ENCODE data around the gene ARHGAP23. TPM values are rescaled to one million over a fixed set of nuclear protein-coding genes. Genes with fewer than 3 reads are reported as not detected.

The ARHGAP23 gene
- total and polyA plus RNA-seq, 8 donors: 27.7 to 51.0 (median 39.7) TPM

DNA sequence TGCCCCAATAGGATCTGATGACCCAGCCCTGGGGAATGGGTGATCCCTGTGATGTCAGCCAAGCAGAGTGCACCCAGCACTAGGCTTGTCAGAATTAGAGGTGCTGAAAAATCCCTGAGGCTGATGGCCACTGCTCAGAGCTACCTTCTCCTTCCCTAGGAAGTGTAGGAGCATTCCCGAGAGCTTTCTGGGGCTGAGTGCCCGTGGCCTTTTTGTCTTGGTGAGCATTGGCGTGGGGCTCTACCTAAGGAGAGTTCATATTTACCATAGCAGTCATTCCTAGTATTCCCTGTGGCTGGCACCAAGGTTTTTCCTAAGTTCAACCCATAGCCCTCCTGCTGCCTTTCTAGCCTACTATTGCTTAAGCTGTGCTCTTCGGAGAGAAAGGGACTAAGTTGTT lies 22.6 kb upstream of the ARHGAP23 start:
- Histone ChIP-seq H3K4me3 (no peak overlapping the region), H3K9me3 (no peaks in the 10 kb centered on the region), H3K27ac (no peak overlapping the region), H3K4me1 (no peaks in the 10 kb centered on the region), H3K27me3 (no peaks in the 10 kb centered on the region), H3K36me3 (peaks cover 0 to 18% of the 10 kb centered on the region in 2 donors)
- DNase-seq: no peak
- TF ChIP-seq CTCF (IDR thresholded peaks at IDR 0.05): no peak
- intact Hi-C loops (cut with DNase I): no loop called here
- no peak for ATAC-seq

DNA sequence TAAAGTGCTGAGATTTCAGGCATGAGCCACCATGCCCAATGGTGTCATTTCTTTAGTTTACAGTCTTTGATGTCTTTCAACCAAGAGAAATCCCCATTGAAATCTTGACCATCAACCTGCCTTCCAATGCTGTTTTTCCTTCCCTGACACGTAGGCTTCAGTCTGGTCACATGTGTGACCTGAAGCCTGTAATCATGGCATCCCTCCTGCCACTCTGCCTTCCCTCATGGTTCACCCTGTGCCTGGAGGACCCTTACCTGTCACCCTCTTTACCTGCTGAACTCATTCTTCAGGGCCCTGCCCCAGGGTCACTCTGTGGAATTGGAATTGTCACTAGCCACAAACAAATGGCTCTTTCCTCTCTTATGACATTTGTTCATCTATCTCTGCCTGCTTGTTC lies 18.1 kb upstream of the ARHGAP23 start:
- Histone ChIP-seq H3K27me3 (peaks cover 0 to 4% of the 10 kb centered on the region in 2 donors), H3K27ac (no peak overlapping the region), H3K4me1 (peaks cover 0 to 8% of the 10 kb centered on the region in 2 donors), H3K9me3 (no peaks in the 10 kb centered on the region), H3K36me3 (no peaks in the 10 kb centered on the region), H3K4me3 (no peak overlapping the region)
- ATAC-seq: no peak
- intact Hi-C loops (cut with DNase I): loop anchor here (5.0 to 10.0 kb wide), 2 partner anchors 55 to 63 kb away; partner anchors contain the start of gene SOCS7 (in 1 of the 2)
- no peak for DNase-seq
- TF ChIP-seq CTCF (IDR thresholded peaks at IDR 0.05): no peak

DNA sequence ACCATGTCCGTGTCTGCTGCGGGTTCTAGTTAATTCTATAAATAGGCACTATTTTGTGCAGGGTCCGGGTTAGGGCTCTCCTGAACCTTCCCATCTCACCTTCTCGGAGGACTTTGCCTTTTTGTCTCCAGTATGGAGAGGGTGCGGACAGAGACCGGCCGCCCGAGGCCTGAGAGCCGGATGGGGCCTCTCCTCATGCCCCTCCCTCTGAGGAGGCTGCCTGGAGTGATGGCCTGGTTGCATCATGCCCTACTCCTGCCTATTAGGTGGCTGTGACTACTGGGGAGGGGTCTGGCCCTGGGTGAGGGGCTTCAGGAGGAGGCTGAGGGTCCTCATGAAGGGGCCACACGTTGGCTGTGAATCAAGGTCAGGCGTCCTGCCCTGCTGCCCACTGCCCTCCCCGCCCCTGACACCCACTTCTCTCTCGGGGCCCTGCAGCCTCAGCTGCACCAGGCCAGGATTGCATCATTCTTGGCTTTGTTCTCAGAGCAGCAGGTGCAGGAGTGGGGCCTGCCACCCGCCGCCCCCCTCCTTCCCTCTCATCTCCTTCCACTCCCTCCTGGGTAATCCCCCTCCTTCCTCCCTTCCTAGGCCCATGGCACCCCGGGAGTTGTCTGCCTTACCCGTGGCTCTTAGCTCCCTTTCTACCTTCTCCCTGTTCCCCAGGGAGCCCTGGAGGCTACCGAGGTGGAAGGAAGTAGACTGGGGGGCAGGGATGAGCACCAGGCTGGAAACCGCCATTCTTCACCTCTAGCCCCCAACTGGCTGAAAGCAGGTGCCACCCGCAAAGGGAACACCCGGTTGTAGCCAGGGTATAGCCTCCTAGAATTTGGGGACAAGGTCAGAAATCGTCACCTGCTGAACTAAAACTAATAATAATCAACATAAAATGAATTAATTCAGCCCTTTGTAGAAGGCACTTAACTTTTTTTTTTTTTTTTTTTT lies 12.7 kb upstream of the ARHGAP23 start:
- intact Hi-C loops (cut with DNase I): loop anchor here in 1 of 2 donors (10.0 kb wide), 1 partner anchor 61 kb away; the partner anchor contains the start of gene SOCS7
- peak; percentile 83 for ATAC-seq

DNA sequence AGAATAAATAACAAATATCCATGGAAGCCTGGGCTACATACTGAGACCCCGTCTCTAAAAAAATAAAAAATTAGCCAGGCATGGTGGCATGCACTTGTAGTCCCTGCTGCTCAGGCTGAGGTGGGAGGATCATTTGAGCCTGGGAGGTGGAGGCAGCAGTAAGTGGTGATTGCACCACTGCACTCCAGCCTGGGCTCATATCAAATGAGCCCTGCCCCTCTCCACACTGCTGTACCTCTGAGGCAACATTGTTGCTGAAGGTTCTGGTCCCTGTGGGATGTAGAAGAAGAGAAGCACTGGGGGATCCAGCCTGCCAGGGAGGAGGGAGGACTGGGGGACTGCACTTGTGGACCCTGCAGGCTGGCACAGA lies 11.4 kb upstream of the ARHGAP23 start:
- DNase-seq (peak in 1 of 4 donors; percentile 57), ATAC-seq (peak; percentile 57)
- no peak overlapping the region for H3K27ac ChIP-seq
- no peaks in the 10 kb centered on the region for H3K36me3 ChIP-seq
- peaks cover 12 to 67% of the 10 kb centered on the region in 2 donors for H3K27me3 ChIP-seq
- H3K4me3 ChIP-seq: no peak overlapping the region
- intact Hi-C loops (cut with DNase I): loop anchor here in 1 of 2 donors (10.0 kb wide), 1 partner anchor 62 kb away; the partner anchor contains the start of gene SOCS7
- H3K9me3 ChIP-seq: no peaks in the 10 kb centered on the region
- no peak for TF ChIP-seq CTCF (IDR thresholded peaks at IDR 0.05)
- H3K4me1 ChIP-seq: peaks cover 0 to 13% of the 10 kb centered on the region in 2 donors

More for the DNA sequence above, 12.7 kb upstream of the ARHGAP23 start:
- no peak for TF ChIP-seq CTCF (IDR thresholded peaks at IDR 0.05)
- DNase-seq: peak in 3 of 4 donors; percentile 68 to 83 (median 78)
- Histone ChIP-seq H3K4me3 (peak overlapping the region in 1 of 2 donors; percentile 22), H3K9me3 (no peaks in the 10 kb centered on the region), H3K27me3 (peaks cover 12 to 54% of the 10 kb centered on the region in 2 donors), H3K27ac (peak overlapping the region; percentile 44 to 60), H3K4me1 (peaks cover 0 to 13% of the 10 kb centered on the region in 2 donors), H3K36me3 (no peaks in the 10 kb centered on the region)
